ENCODE data around the gene PLD5.
"Not testable (repeated sequence)": the region's sequence is repeated elsewhere in the genome, so short reads cannot be mapped to it uniquely, and the experiment has no call there.

Gene PLD5

GRCh38 chr1:242477944-242478343, 46.6 kb downstream of the PLD5 start:
- DNase-seq, result no peak

GRCh38 chr1:242470774-242471173, 53.7 kb downstream of the PLD5 start:
- no peak for DNase-seq

DNA sequence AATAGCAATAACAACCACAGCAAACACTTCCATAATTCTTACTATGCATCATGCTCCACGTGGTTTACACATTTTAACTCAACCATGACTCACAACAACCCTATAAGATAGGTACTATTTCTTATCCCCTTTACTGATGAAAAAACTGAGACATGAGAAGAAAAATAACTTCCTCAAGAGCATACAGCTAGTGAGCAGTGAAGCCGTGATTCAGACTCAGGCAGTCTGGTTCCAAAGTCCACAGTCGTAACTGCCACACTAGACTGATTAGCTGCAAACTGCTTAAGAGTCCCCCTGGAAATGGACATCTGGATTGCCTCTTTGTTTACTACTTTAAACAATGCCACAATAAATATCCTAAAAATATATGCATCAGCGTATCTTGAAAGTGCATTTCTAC, 55.7 kb downstream of the PLD5 start:
- DNase-seq, result no peak

GRCh38 chr1:242467556-242468145, 56.8 kb downstream of the PLD5 start:
- peak; percentile 28 for DNase-seq

DNA sequence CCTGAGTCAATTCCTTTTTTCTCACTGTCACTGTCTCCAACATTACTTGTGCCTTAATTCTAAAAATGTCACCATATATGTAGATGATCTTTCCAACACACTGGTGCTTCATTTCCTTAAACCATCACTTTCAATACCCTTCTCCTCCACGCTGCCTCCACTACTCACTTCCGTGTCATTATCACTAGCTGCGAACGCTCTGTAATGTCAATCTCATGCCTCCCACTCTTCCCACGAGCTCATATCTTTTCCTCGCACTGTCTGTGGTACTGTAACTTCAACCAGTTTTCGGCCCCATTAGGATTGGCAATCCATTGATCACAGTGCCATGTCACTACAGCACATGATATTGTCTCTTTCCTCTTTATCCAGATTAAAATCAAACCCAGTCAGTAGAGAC, 61.6 kb downstream of the PLD5 start:
- DNase-seq, result no peak

GRCh38 chr1:242459740-242460139, 64.8 kb downstream of the PLD5 start:
- DNase-seq, result not testable (repeated sequence)

DNA sequence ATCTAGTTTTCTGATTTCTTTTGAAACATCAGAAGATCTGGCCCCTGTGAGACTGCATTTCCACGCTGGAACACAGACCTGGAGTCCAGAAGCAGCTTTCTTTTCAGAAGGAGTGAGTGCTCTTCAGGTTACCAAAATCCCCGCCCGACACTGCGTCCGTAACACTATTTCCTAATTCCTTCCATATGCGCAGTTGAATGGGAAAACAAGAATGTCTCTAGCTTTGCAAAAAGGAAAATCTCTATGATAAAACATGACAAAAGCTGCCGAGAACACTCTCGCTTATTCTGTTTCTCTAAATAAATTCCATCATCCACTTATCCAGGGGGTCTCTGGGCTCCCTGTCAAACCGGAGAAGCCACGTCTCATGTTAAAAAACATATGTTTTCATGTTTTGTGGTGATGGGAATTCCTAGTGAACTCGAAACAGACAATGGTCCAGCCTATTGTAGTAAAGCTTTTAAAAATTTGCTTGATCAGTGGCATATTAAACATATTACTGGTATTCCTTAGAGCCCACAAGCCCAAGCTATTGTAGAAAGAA, 67.7 kb downstream of the PLD5 start:
- no peak for DNase-seq

GRCh38 chr1:242455052-242455361, 69.5 kb downstream of the PLD5 start:
- DNase-seq, result no peak

DNA sequence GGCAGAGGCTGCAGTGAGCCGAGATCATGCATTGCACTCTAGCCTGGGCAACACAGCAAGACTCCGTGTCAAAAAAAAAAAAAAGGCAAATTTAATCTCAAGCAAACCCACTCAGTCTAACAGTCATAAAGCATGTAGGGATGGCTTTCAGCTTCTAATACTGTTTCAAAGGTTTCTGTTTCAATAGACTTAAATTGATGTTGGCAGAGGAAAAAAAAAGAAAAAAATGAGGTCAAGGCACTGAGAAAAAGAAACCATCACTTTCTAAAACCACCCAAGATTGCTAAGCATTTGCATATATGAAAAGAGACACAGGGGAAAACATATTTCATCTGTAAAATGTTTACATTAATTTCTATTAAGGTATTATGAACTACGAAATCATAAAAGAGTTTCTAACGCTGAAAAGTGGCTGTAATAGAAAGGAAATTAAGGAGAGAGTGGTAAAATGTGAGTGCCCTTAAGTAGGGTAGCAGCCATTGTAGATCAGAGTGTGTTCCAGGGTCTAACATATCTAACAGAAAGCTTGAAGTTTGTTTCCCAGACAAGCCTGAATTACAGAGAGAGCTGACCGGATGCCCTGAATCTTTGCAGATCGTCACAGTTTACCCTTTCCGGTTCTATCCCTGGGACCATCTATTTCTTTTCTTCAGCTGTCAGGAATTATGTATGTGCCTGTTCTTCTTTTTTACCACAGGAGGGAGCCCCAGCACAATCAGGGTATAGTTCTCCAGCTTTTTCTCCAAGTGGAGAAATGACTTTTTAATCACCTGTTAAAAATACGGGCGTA, 70.0 kb downstream of the PLD5 start:
- DNase-seq, result peak; percentile 40

DNA sequence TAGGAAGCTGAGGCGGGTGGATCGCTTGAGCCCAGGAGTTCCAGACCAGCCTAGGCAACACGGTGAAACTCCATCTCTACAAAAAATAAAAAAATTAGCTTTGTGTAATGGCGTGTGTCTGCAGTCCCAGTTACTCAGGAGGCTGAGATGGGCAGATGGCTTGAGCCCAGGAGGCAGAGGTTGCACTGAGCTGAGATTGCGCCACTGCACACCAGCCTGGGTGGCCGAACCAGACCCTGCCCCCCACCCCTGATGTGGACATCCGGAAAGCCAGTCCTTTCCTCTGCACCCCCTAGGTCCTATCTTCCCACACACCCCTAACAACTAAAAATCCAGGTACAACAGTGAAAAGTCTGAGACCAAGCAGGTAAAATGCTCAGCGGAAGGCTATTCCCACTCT, 71.9 kb downstream of the PLD5 start:
- no peak for DNase-seq

GRCh38 chr1:242449661-242450060, 74.8 kb downstream of the PLD5 start:
- no peak for DNase-seq

GRCh38 chr1:242448910-242449645, 75.4 kb downstream of the PLD5 start:
- no peak for DNase-seq

GRCh38 chr1:242447689-242448088, 76.8 kb downstream of the PLD5 start:
- DNase-seq, result no peak

DNA sequence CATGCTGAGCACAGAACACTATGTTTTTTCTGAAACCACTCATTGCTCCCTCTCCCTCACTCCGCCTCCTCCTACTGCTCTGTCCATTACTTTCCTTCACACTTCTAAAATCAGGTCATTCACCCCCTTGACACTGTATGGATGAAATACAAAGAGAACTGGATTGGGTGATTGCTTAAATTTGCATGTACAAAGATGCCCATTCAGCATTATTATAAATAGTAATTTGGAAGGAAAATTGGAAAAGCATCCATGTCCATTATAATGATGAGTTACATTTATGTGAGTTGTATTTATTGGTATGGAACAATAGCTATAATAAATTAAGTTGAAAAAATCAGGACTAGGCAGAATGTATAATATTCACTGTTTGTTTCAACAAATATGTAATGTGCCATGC, 83.7 kb downstream of the PLD5 start:
- DNase-seq, result no peak

- no peak for DNase-seq
Measured at GRCh38 chr1:242435200-242435599, 89.3 kb downstream of the PLD5 start.

DNA sequence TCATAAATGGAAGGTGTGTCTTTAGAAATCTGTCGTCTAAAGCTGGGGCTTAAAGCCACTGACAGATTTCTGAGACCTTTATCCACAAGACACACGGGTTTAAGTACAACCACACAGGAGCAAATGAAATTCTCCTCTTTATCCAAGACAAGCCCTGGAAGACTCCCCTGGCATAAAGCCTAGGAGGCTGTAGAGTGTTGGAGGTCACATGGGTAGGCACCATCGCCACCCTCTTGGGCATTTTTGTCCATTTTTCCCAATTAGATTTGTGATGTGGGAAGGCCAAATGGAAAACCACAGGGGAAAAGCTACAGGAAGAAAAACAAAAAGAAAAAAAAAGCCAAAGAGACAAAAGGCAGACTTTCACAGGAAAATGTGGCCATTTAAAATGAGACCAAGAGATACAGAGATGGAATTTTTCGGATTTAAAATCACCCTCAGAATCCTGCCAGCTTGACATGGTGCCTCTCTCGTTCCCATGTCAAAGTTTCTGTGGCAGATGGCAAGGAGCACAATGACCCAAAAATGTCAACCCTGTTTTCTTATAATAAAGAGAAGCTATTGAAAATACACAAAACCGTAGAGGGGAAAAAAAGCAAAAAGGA, 91.9 kb downstream of the PLD5 start:
- no peak for DNase-seq

DNA sequence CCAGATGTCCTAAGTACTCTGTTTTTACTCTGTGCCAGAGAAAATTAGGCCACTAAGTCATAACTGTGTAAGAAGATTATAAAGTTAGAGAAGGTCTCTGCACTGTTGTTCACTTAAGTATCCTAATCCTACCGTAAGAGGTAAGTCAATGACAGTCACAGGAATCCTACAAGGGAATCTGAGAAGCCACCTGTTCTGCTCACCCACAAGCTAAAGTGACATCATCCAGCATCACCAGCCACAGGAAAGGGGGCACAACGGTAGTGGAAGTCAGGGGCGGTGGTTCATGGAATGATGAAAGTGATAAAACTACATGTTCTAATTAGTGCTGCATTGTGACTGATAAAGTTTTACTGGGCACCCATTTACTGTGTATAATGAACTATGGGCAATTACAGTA, 92.7 kb downstream of the PLD5 start:
- DNase-seq, result no peak

DNA sequence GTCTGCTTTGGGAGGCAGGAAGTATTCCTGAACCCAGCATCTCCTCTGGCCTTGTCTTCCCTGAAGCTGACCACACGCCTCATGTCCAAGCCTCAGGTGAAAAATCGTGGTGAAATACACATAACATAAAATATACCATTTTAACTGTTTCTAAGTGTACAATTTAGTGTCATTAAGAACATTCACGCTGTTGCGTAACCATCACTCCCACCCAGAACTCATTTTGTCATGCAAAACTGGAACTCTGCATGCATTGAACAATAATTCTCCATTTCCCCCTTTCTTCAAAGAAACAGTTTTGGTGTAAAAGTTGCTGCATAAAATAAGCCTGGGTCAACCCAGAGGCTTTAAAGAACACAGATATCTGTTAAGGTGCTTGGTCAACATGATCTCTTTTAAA, 93.5 kb downstream of the PLD5 start:
- no peak for DNase-seq

- DNase-seq, result no peak
Measured at GRCh38 chr1:242428399-242429190, 95.9 kb downstream of the PLD5 start.

DNA sequence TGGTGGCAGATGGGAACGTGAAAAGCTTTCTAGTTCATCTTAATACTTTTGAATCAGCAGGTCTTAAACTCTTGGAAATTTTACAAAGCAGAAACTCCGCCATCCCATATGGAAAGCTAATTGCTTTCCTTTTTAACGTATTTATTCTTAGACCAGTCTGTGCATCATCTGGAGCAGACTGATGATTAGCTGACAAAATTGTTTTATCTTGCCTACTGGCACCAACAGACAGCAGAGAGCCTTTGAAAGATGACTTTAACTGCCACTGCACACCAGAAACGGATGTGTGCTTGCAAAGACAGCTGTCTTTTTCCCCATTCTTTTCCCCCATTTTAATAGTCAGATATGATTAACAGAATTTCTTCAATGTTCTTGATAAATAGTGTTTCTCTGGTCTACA, 97.0 kb downstream of the PLD5 start:
- DNase-seq, result no peak

DNA sequence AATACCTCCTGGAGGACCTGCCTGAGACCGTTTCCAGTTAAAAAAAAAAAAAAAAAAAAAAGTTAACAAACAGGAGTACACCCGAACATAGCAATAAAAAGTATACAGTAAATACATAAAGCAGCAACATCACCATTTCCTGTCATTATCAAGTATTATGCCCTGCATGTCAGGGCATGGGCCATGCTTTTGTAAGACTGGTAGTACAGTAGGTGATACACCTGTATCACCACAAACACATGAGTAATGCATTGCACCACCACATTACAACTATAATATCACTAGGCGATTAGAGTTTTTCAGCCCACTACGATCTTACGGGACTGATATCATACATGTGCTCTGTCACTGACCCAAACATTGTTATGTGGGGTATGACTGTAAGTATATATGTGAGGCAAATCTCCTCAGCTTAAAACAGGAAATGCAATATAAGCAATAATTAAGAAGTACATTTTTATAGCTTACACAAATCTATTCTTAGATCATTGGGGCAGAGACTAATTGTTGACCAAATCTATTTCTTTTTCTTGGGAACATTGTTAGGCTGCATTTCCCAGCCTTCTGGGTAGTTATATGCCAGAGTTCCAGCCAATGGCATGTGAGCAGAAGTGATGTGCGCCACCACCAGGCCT, 98.1 kb downstream of the PLD5 start:
- DNase-seq, result no peak

GRCh38 chr1:242425232-242425631, 99.3 kb downstream of the PLD5 start:
- DNase-seq, result no peak

Measured in SHP77 treated with DMSO at 0.1 percent for 48 hours (cell line).